Left kidney (tissue), 1 donor: ENCODE results near the gene GBP5. TPM values are rescaled to one million over a fixed set of nuclear protein-coding genes. Genes with fewer than 3 reads are reported as not detected.

Experiments
- polyA plus RNA-seq: library from polyadenylated mRNA; unstranded; fragments of 120-200 nt; gene quantifications from one replicate; pipeline ENCODE4 v1.2.1, GENCODE V29; 2013; ENCODE audit not compliant: insufficient read length

The GBP5 gene
- polyA plus RNA-seq, 1 donor = 0.28 TPM

Other genes with a start within 250 kb of the GBP5 start
- gene GBP3, start 250.0 kb downstream of the GBP5 start, polyA plus RNA-seq = 14.2 TPM
- gene GBP1, start 207.7 kb downstream of the GBP5 start, polyA plus RNA-seq = 18.5 TPM
- gene GBP2, start 146.7 kb downstream of the GBP5 start, polyA plus RNA-seq = 2.9 TPM
- gene GBP7, start 96.9 kb downstream of the GBP5 start, polyA plus RNA-seq = not detected
- gene GBP4, start 73.9 kb downstream of the GBP5 start, polyA plus RNA-seq = 9.7 TPM
- not detected for gene GBP6, start 91.2 kb upstream of the GBP5 start, polyA plus RNA-seq